GM12864 (cell line): ENCODE measurements around the gene COL9A1.
"Not testable (repeated sequence)": the region's sequence is repeated elsewhere in the genome, so short reads cannot be mapped to it uniquely, and the experiment has no call there.

ENCODE experiments used
- DNase-seq: peaks from one replicate; pipeline ENCODE4 v3.0.0-alpha.2; 2011; ENCODE audit warnings: low read depth
- H3K4me3 ChIP-seq: 2 replicates; pipeline ENCODE4 v1.5.1; 2011; ENCODE audit warnings: mild to moderate bottlenecking, low read depth, low read length, control low read depth
- TF ChIP-seq, protein P1 (sequence below): IDR thresholded peaks from 2 replicates; pipeline ENCODE4 v1.5.1; 2011; ENCODE audit warnings: low read depth, mild to moderate bottlenecking, moderate library complexity, low read length, control low read depth, inconsistent platforms; ENCODE audit errors: missing control alignments

The COL9A1 gene

DNA sequence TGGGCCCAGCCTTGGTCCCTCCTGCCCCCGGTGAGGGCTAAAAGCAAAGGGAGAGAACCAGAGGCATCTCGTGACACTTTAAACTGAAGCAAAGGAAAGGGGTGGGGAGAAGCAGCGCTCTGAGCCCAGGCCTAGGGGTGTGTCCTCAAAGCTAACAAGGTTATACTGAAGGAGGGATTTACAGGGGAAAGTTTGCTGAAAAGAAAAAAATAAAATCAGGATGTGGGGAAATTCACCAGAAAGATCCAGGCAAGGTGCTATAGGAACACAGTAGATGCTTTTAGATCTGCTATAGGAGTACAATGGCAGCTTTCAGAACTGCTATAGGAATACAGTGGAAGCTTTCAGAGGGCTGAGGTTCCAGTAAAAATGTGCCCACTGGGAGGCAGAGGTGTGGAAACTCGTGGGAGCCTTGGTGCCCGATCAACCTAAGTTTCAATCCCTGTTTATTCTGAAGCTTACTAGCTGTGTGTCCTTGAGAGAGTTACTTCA is at the start of gene COL9A1:
Gene COL9A1, minus strand, starts transcription at position 51 of the 492 bp plus-strand sequence. CDS start 160 bp downstream, outside the sequence.
- DNase-seq, result no peak
- TF ChIP-seq, protein P1, sequence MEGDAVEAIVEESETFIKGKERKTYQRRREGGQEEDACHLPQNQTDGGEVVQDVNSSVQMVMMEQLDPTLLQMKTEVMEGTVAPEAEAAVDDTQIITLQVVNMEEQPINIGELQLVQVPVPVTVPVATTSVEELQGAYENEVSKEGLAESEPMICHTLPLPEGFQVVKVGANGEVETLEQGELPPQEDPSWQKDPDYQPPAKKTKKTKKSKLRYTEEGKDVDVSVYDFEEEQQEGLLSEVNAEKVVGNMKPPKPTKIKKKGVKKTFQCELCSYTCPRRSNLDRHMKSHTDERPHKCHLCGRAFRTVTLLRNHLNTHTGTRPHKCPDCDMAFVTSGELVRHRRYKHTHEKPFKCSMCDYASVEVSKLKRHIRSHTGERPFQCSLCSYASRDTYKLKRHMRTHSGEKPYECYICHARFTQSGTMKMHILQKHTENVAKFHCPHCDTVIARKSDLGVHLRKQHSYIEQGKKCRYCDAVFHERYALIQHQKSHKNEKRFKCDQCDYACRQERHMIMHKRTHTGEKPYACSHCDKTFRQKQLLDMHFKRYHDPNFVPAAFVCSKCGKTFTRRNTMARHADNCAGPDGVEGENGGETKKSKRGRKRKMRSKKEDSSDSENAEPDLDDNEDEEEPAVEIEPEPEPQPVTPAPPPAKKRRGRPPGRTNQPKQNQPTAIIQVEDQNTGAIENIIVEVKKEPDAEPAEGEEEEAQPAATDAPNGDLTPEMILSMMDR, result no peak
- no peak within 1 kb of the TSS for H3K4me3 ChIP-seq

- TF ChIP-seq, protein P1, result no peak
- H3K4me3 ChIP-seq, result no peak overlapping the region
- DNase-seq, result no peak
These were observed 48.6 kb upstream of the COL9A1 start for GRCh38 chr6:70351461-70351860.

- DNase-seq, result no peak
- TF ChIP-seq, protein P1, result no peak
- H3K4me3 ChIP-seq, result no peak overlapping the region
These were observed 42.7 kb upstream of the COL9A1 start for GRCh38 chr6:70345619-70346018.

- TF ChIP-seq, protein P1, result no peak
- no peak overlapping the region for H3K4me3 ChIP-seq
- no peak for DNase-seq
These were observed 40.4 kb upstream of the COL9A1 start for GRCh38 chr6:70343313-70343712.

DNA sequence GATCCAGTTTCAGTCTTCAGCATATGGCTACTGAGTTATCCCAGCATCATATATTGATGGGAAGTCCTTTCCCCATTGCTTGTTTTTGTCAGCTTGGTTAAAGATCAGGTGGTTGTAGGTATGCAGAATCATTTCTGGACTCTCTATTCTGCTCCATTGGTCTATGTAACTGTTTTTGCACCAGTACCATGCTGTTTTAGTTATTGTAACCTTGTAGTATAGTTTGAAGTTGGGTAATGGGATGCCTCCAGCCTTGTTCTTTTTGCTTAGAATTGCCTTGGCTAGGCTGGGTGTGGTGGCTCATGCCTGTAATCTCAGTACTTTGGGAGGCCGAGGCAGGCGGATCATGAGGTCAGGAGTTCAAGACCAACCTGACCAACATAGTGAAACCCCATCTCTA is 36.9 kb upstream of the COL9A1 start:
- H3K4me3 ChIP-seq, DNase-seq: not testable (repeated sequence)

DNA sequence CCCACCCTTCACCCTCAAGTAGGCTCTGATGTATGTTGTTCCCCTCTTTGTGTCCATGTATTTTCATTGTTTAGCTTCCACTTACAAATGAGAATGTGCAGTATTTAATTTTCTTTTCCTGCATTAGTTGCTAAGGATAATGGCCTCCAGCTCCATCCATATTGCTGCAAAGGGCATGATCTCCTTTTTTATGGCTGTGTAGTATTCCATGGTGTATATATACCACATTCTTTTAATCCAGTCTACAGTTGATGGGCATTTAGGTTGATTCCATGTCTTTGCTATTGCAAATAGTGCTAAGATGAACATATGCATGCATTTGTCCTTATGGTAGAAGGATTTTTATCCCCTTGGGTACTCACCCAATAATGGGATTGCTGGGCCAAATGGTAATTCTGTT is 35.9 kb upstream of the COL9A1 start:
- no peak for DNase-seq
- TF ChIP-seq, protein P1, result no peak
- no peak overlapping the region for H3K4me3 ChIP-seq

DNA sequence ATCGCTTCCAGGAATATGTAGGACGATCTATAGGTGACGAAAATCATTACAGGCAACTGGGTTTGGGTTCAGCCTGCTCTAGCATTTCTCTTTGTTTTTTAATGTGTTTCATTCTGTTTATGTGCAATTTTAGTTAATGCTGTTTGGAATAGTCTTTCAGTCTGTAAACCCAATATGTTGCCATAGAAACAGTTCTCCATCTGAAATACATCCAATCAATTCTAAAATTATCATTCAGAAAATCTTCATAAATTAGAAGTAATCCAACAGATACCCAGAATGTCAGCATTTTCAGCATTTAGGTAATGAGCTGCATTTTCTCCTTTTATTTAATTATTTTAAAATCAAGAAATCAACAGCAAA is 34.8 kb upstream of the COL9A1 start:
- DNase-seq, result no peak

More for the DNA sequence above, 34.8 kb upstream of the COL9A1 start:
- TF ChIP-seq, protein P1, result no peak
- no peak overlapping the region for H3K4me3 ChIP-seq
